Uterus (tissue), 2 donors: Measurements from ENCODE around the gene CHST3.

ENCODE experiments used
- CTCF ChIP-seq, 4 experiments: fragments of 200-600 bp in 2 of 4; fragments of 450-650 bp in 2 of 4; sonication (generic) in 2 of 4; IDR thresholded peaks; one replicate each; pipeline ENCODE4 v1.5.1; 2016 to 2019; ENCODE audit warnings: antibody characterized with exemption in 4 of 4, mild to moderate bottlenecking in 2 of 4, moderate library complexity in 1 of 4
- POLR2A ChIP-seq, 2 donors: fragments of 450-650 bp; IDR thresholded peaks; one replicate each; pipeline ENCODE4 v1.6.1; 2016; ENCODE audit warnings: antibody characterized with exemption in 2 of 2, mild to moderate bottlenecking in 1 of 2, moderate library complexity in 1 of 2

GRCh38 chr10:71923138-71923692, 41.0 kb upstream of the CHST3 start:
- TF ChIP-seq POLR2A (IDR thresholded peaks at IDR 0.05) (no peak), CTCF (IDR thresholded peaks at IDR 0.05) (no peak)
